Mesendoderm (in vitro differentiated cells): Measurements from ENCODE around the gene ZNF121.

Experiments used
- DNase-seq: peaks from one replicate; pipeline ENCODE4 v3.0.0; 2013
- H2AK5ac ChIP-seq: 2 replicates; pipeline ENCODE4 v1.6.1; 2013; ENCODE audit warnings: low read length, inconsistent platforms
- H2BK120ac ChIP-seq: 2 replicates; pipeline ENCODE4 v1.6.1; 2013; ENCODE audit warnings: low read depth, mild to moderate bottlenecking, low read length, moderate library complexity, mixed read lengths
- H2BK15ac ChIP-seq: replicated peaks from 2 replicates; pipeline ENCODE4 v1.6.1; 2013; ENCODE audit warnings: low read depth, mild to moderate bottlenecking, moderate library complexity
- H2BK5ac ChIP-seq: 2 replicates; pipeline ENCODE4 v1.6.1; 2013; ENCODE audit warnings: low read length, inconsistent platforms
- H3K18ac ChIP-seq: 2 replicates; pipeline ENCODE4 v1.6.1; 2013; ENCODE audit warnings: mild to moderate bottlenecking, low read length, mixed read lengths
- H3K23ac ChIP-seq: one replicate; pipeline ENCODE4 v1.6.1; 2013; ENCODE audit warnings: low read length
- H3K27ac ChIP-seq: 2 replicates; pipeline ENCODE4 v1.5.1; 2013; ENCODE audit warnings: low read depth, mild to moderate bottlenecking, inconsistent platforms, low read length, moderate library complexity
- H3K27me3 ChIP-seq: 2 replicates; pipeline ENCODE4 v1.6.1; 2013; ENCODE audit warnings: low read length, control low read depth, mild to moderate bottlenecking, inconsistent platforms; ENCODE audit not compliant: insufficient read depth, poor library complexity
- H3K36me3 ChIP-seq: 2 replicates; pipeline ENCODE4 v1.6.1; 2013; ENCODE audit warnings: low read length, inconsistent platforms; ENCODE audit not compliant: control insufficient read depth, insufficient read depth
- H3K4ac ChIP-seq: one replicate; pipeline ENCODE4 v1.6.1; 2013; ENCODE audit warnings: low read depth, mild to moderate bottlenecking, low read length, moderate library complexity
- H3K4me1 ChIP-seq: 2 replicates; pipeline ENCODE4 v1.6.1; 2013; ENCODE audit warnings: low read depth, low read length, inconsistent platforms; ENCODE audit not compliant: control insufficient read depth
- H3K4me2 ChIP-seq: 2 replicates; pipeline ENCODE4 v1.6.1; 2013; ENCODE audit warnings: low read length
- H3K4me3 ChIP-seq: 2 replicates; pipeline ENCODE4 v1.5.1; 2013; ENCODE audit warnings: mild to moderate bottlenecking, low read length
- H3K56ac ChIP-seq: one replicate; pipeline ENCODE4 v1.6.1; 2013; ENCODE audit warnings: low read length
- H3K79me1 ChIP-seq: 2 replicates; pipeline ENCODE4 v1.6.1; 2013; ENCODE audit warnings: low read length, inconsistent platforms
- H3K79me2 ChIP-seq: 2 replicates; pipeline ENCODE4 v1.6.1; 2013; ENCODE audit warnings: mild to moderate bottlenecking, low read length; ENCODE audit not compliant: control insufficient read depth, insufficient read depth
- H3K9ac ChIP-seq: 2 replicates; pipeline ENCODE4 v1.6.1; 2013; ENCODE audit warnings: low read length, inconsistent platforms
- H4K5ac ChIP-seq: one replicate; pipeline ENCODE4 v1.6.1; 2013; ENCODE audit warnings: low read length
- H4K8ac ChIP-seq: one replicate; pipeline ENCODE4 v1.6.1; 2013; ENCODE audit warnings: low read depth, mild to moderate bottlenecking, control low read depth, low read length, moderate library complexity
- WGBS: extraction: QIAGEN DNeasy Blood & Tissue Kit; methylation state at CpG from one replicate; pipeline ENCODE4 v1.1.7; 2013; ENCODE audit warnings: low lambda C conversion rate, missing lambda C conversion rate; ENCODE audit not compliant: insufficient coverage; ENCODE audit errors: extremely low coverage; 5-methylcytosine and 5-hydroxymethylcytosine counted together

ZNF121 gene

GRCh38 chr19:9535934-9536333 is 48.4 kb downstream of the ZNF121 start:
- Histone ChIP-seq H3K4me3 (no peak overlapping the region), H2AK5ac (no peak overlapping the region), H3K4me2 (no peak overlapping the region), H3K27ac (no peak overlapping the region), H3K36me3 (peaks cover 20% of the 10 kb centered on the region), H2BK15ac (no peak overlapping the region), H3K9ac (no peak overlapping the region), H4K5ac (no peak overlapping the region), H4K8ac (no peak overlapping the region), H3K27me3 (no peaks in the 10 kb centered on the region), H3K18ac (no peak overlapping the region), H2BK5ac (no peak overlapping the region), H2BK120ac (no peak overlapping the region), H3K23ac (no peak overlapping the region), H3K4ac (no peak overlapping the region), H3K4me1 (no peaks in the 10 kb centered on the region), H3K56ac (no peak overlapping the region), H3K79me1 (peaks cover 3% of the 10 kb centered on the region), H3K79me2 (peaks cover 17% of the 10 kb centered on the region)
- DNase-seq = no peak
- WGBS = no CpG with 5 or more reads among the region's 4 CpGs

- H2BK120ac ChIP-seq = no peak overlapping the region
- DNase-seq = no peak
- H3K27ac ChIP-seq = no peak overlapping the region
- no peak overlapping the region for H3K4ac ChIP-seq
- peaks cover 3% of the 10 kb centered on the region for H3K79me1 ChIP-seq
- H3K27me3 ChIP-seq = no peaks in the 10 kb centered on the region
- no peaks in the 10 kb centered on the region for H3K4me1 ChIP-seq
- H2AK5ac ChIP-seq = no peak overlapping the region
- no peak overlapping the region for H3K9ac ChIP-seq
- H3K79me2 ChIP-seq = peaks cover 5% of the 10 kb centered on the region
- no peak overlapping the region for H3K4me3 ChIP-seq
- no CpG with 5 or more reads among the region's 4 CpGs for WGBS
- no peak overlapping the region for H4K5ac ChIP-seq
- no peak overlapping the region for H2BK15ac ChIP-seq
- H3K23ac ChIP-seq = no peak overlapping the region
- no peak overlapping the region for H2BK5ac ChIP-seq
- H3K18ac ChIP-seq = no peak overlapping the region
- no peak overlapping the region for H4K8ac ChIP-seq
- no peak overlapping the region for H3K4me2 ChIP-seq
- H3K36me3 ChIP-seq = peaks cover 39% of the 10 kb centered on the region
- no peak overlapping the region for H3K56ac ChIP-seq
Measured at GRCh38 chr19:9531933-9532332, 52.4 kb downstream of the ZNF121 start.

GRCh38 chr19:9528757-9529336 is 55.5 kb downstream of the ZNF121 start:
- Histone ChIP-seq H3K79me2 (no peaks in the 10 kb centered on the region), H3K56ac (no peak overlapping the region), H3K18ac (no peak overlapping the region), H4K8ac (no peak overlapping the region), H3K4me2 (no peak overlapping the region), H3K23ac (no peak overlapping the region), H3K4ac (no peak overlapping the region), H2BK5ac (no peak overlapping the region), H2AK5ac (no peak overlapping the region), H3K27me3 (no peaks in the 10 kb centered on the region), H3K27ac (no peak overlapping the region), H3K36me3 (peaks cover 33% of the 10 kb centered on the region), H4K5ac (no peak overlapping the region), H2BK15ac (no peak overlapping the region), H3K4me1 (no peaks in the 10 kb centered on the region), H2BK120ac (no peak overlapping the region), H3K4me3 (peak overlapping the region; percentile 27), H3K9ac (no peak overlapping the region), H3K79me1 (no peaks in the 10 kb centered on the region)
- no CpG with 5 or more reads among the region's 5 CpGs for WGBS
- peak; percentile 71 for DNase-seq

GRCh38 chr19:9523885-9524474 is 60.3 kb downstream of the ZNF121 start:
- no peaks in the 10 kb centered on the region for H3K4me1 ChIP-seq
- no peaks in the 10 kb centered on the region for H3K27me3 ChIP-seq
- H3K4me3 ChIP-seq = peak overlapping the region; percentile 9
- H2BK15ac ChIP-seq = no peak overlapping the region
- H3K79me1 ChIP-seq = no peaks in the 10 kb centered on the region
- H3K9ac ChIP-seq = no peak overlapping the region
- H2BK120ac ChIP-seq = no peak overlapping the region
- whole genome bisulfite sequencing = no CpG with 5 or more reads among the region's 1 CpG
- no peak overlapping the region for H3K56ac ChIP-seq
- no peak overlapping the region for H3K4ac ChIP-seq
- H3K4me2 ChIP-seq = no peak overlapping the region
- H4K8ac ChIP-seq = no peak overlapping the region
- H2AK5ac ChIP-seq = no peak overlapping the region
- DNase-seq = peak; percentile 26
- H3K27ac ChIP-seq = no peak overlapping the region
- no peaks in the 10 kb centered on the region for H3K79me2 ChIP-seq
- no peak overlapping the region for H3K23ac ChIP-seq
- H3K36me3 ChIP-seq = peaks cover 5% of the 10 kb centered on the region
- H2BK5ac ChIP-seq = no peak overlapping the region
- no peak overlapping the region for H4K5ac ChIP-seq
- no peak overlapping the region for H3K18ac ChIP-seq
